Coronary artery (tissue), 2 donors: ENCODE measurements around the gene SESN1.

Experiments
- DNase-seq: peaks from one replicate; pipeline ENCODE4 v3.0.0-alpha.2; 2017; ENCODE audit warnings: low spot score
- H3K27ac ChIP-seq, 2 donors: fragments of 200-600 bp; sonication (generic); one replicate each; pipeline ENCODE4 v1.5.1; 2016 to 2019
- H3K4me3 ChIP-seq: fragments of 200-600 bp; sonication (generic); 2 replicates; pipeline ENCODE4 v1.5.1; 2016; ENCODE audit warnings: mild to moderate bottlenecking, moderate library complexity
- TF ChIP-seq, protein P1 (sequence below): fragments of 200-600 bp; sonication (generic); IDR thresholded peaks from one replicate; pipeline ENCODE4 v1.5.1; 2019; ENCODE audit warnings: antibody characterized with exemption

SESN1 gene

DNA sequence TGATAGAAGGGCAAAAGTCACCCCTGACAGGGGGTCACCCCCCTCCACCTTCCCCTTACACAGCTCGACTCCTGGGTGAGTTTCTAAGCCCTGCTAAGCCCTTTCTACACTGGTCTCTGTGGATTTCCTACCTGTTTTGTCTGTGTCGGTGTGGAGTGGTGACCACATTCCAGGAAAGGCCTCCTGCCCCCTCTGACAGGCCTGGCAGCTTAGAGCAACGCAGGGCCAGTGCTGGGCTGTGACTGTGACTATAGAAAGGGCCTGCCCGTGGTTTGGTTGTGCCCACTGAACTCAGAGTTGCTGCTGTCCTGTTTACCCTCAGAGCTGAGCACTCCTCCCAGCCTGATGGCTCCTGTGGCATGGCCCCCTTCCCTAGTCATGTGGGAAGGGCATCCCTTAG is 137.4 kb downstream of the SESN1 start:
- no peak for DNase-seq
- Histone ChIP-seq H3K4me3 (no peak overlapping the region), H3K27ac (no peak overlapping the region)
- TF ChIP-seq, protein P1, sequence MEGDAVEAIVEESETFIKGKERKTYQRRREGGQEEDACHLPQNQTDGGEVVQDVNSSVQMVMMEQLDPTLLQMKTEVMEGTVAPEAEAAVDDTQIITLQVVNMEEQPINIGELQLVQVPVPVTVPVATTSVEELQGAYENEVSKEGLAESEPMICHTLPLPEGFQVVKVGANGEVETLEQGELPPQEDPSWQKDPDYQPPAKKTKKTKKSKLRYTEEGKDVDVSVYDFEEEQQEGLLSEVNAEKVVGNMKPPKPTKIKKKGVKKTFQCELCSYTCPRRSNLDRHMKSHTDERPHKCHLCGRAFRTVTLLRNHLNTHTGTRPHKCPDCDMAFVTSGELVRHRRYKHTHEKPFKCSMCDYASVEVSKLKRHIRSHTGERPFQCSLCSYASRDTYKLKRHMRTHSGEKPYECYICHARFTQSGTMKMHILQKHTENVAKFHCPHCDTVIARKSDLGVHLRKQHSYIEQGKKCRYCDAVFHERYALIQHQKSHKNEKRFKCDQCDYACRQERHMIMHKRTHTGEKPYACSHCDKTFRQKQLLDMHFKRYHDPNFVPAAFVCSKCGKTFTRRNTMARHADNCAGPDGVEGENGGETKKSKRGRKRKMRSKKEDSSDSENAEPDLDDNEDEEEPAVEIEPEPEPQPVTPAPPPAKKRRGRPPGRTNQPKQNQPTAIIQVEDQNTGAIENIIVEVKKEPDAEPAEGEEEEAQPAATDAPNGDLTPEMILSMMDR, result no peak

GRCh38 chr6:108955329-108955949 is 139.2 kb downstream of the SESN1 start:
- TF ChIP-seq, protein P1, result no peak
- Histone ChIP-seq H3K27ac (no peak overlapping the region), H3K4me3 (no peak overlapping the region)
- DNase-seq, result no peak

DNA sequence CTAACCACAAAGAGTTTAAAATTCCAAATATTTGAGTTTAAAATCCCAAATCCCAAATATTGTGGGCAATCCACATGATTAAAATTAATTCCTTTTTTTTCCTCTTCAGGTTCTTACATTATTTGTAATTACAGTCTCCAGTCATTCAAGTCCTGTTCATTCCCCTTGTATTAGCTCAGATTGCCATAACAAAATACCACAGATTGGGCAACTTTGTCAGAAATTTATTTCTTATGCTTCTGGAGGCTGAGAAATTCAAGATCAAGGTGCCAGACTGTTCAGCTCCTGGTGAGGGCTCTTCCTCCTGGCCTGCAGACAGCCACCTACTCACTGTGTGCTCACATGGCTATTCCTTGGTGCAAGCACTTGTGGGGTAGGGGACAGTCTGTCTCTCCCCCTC is 141.0 kb downstream of the SESN1 start:
- DNase-seq, result no peak
- TF ChIP-seq, protein P1, result no peak
- no peak overlapping the region for H3K27ac ChIP-seq
- no peak overlapping the region for H3K4me3 ChIP-seq

DNA sequence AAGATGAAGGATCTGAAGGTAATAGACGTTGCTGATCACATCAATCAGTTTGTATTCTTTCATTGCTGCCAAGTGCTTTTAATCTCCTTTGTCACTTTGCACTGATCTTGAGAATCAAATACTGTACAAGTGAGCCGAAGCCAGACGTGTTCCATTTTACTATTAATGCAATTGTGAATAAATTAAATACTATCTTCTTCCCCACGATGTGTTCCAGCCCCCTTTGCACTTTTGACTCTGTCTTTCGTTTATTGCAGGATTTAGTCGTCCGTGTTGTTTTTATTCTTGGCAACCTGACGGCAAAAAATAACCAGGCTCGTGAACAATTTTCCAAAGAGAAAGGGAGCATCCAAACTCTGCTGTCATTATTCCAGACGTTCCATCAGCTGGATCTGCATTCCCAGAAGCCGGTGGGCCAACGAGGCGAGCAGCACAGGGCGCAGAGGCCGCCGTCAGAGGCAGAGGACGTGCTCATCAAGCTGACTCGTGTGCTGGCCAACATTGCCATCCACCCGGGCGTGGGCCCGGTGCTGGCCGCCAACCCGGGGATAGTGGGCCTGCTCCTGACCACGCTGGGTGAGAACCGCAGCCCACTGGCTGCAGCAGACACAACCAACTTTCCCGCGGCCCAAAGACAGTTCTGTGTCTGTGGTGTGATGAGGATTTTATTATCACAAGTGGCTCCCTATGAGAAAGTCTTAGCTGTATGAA is 141.7 kb downstream of the SESN1 start:
- peak overlapping the region; percentile 41 for H3K4me3 ChIP-seq
- peak overlapping the region in 1 of 2 donors; percentile 68 for H3K27ac ChIP-seq
- TF ChIP-seq, protein P1, result no peak
- DNase-seq, result no peak

- TF ChIP-seq, protein P1, result no peak
- no peak for DNase-seq
- Histone ChIP-seq H3K27ac (peak overlapping the region in 1 of 2 donors; percentile 17), H3K4me3 (no peak overlapping the region)
These were observed 143.2 kb downstream of the SESN1 start for GRCh38 chr6:108951351-108951953.

DNA sequence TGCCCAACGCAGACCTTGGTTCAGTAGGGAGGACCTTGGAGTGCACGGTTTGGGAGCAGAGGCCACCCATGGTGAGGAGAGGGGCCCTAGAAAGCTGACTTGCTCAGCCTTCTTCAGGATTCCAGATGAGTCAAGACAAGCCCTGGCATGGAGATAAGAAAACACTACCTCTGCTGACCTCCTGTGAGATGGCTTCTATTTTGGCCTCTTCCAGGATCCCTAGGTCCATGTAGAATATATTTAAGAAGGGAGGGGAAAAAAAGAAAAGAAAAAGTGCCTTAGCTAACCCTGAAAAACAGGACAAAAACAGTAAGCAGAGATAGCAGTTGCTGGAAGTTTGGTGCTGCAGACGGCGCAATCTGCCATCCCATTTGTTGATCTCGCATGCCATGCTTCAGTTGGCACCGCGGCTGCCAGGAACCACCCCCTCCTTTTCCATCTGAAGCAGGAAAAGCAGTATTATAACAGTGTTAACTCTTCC is 146.4 kb downstream of the SESN1 start:
- DNase-seq, result no peak
- TF ChIP-seq, protein P1, result no peak
- H3K27ac ChIP-seq, result peak overlapping the region; percentile 75 to 77
- peak overlapping the region; percentile 7 for H3K4me3 ChIP-seq
